ENCODE results near the gene ARHGAP23. TPM values are rescaled to one million over a fixed set of nuclear protein-coding genes. Genes with fewer than 3 reads are reported as not detected.
A peak's percentile ranks its signal among the peaks of the same experiment; 100 is the strongest.

ARHGAP23 gene
- total RNA-seq, 2 donors from 2014 or later, result 5.2 to 10.9 TPM

- Histone ChIP-seq H3K4me3 (no peak overlapping the region), H3K27me3 (no peaks in the 10 kb centered on the region), H3K27ac (no peak overlapping the region), H3K36me3 (replicated peaks in 1 of 2; ENCODE audit: insufficient read depth in 1 of 2, low read depth in 2 of 2) (no peaks in the 10 kb centered on the region), H3K9me3 (no peaks in the 10 kb centered on the region), H3K4me1 (no peaks in the 10 kb centered on the region)
- ATAC-seq, result no peak
- intact Hi-C loops (cut with DNase I), result loop anchor here (5.0 kb wide), 1 partner anchor 647 kb away; no protein-coding TSS in a partner anchor
- 62% methylated on average over 6 to 13 of the region's 15 CpGs for WGBS, 2 donors
- TF ChIP-seq CTCF (IDR thresholded peaks at IDR 0.05), result no peak
- no peak for TF ChIP-seq POLR2A (IDR thresholded peaks at IDR 0.05)
- DNase-seq, result no peak
Measured at GRCh38 chr17:38449364-38449763, 21.1 kb downstream of the ARHGAP23 start.

GRCh38 chr17:38450557-38451029 lies 22.3 kb downstream of the ARHGAP23 start:
- intact Hi-C loops (cut with DNase I), result no loop called here
- ATAC-seq, result no peak
- peaks cover 0 to 4% of the 10 kb centered on the region in 2 donors for H3K27me3 ChIP-seq
- TF ChIP-seq POLR2A (IDR thresholded peaks at IDR 0.05), result no peak
- no peak for TF ChIP-seq CTCF (IDR thresholded peaks at IDR 0.05)
- no peak overlapping the region for H3K4me3 ChIP-seq
- peak overlapping the region in 1 of 4 donors; percentile 12 for H3K27ac ChIP-seq
- no peaks in the 10 kb centered on the region for H3K9me3 ChIP-seq
- no peak for DNase-seq
- 62 to 82% methylated on average over 6 of the region's 6 CpGs for WGBS, 2 donors
- no peaks in the 10 kb centered on the region for H3K4me1 ChIP-seq
- no peaks in the 10 kb centered on the region for H3K36me3 ChIP-seq (replicated peaks in 1 of 2; ENCODE audit: insufficient read depth in 1 of 2, low read depth in 2 of 2)

GRCh38 chr17:38451030-38451839 lies 23.0 kb downstream of the ARHGAP23 start:
- Histone ChIP-seq H3K4me3 (no peak overlapping the region), H3K4me1 (no peaks in the 10 kb centered on the region), H3K27ac (peak overlapping the region in 2 of 4 donors; percentile 30 to 31), H3K9me3 (no peaks in the 10 kb centered on the region), H3K36me3 (replicated peaks in 1 of 2; ENCODE audit: insufficient read depth in 1 of 2, low read depth in 2 of 2) (no peaks in the 10 kb centered on the region), H3K27me3 (peaks cover 0 to 4% of the 10 kb centered on the region in 2 donors)
- no peak for TF ChIP-seq CTCF (IDR thresholded peaks at IDR 0.05)
- ATAC-seq (no peak), DNase-seq (no peak)
- 72 to 77% methylated on average over 10 of the region's 10 CpGs for WGBS, 2 donors
- intact Hi-C loops (cut with DNase I), result no loop called here

GRCh38 chr17:38451840-38452529 lies 23.7 kb downstream of the ARHGAP23 start:
- peaks cover 0 to 4% of the 10 kb centered on the region in 2 donors for H3K27me3 ChIP-seq
- TF ChIP-seq POLR2A (IDR thresholded peaks at IDR 0.05), result no peak
- no peak for TF ChIP-seq CTCF (IDR thresholded peaks at IDR 0.05)
- intact Hi-C loops (cut with DNase I), result no loop called here
- H3K36me3 ChIP-seq (replicated peaks in 1 of 2; ENCODE audit: insufficient read depth in 1 of 2, low read depth in 2 of 2), result no peaks in the 10 kb centered on the region
- ATAC-seq, result peak; percentile 21
- no peaks in the 10 kb centered on the region for H3K4me1 ChIP-seq
- H3K27ac ChIP-seq, result peak overlapping the region in 1 of 4 donors; percentile 31
- DNase-seq, result no peak
- WGBS, 2 donors, result 40 to 48% methylated on average over 15 to 18 of the region's 18 CpGs
- no peak overlapping the region for H3K4me3 ChIP-seq
- no peaks in the 10 kb centered on the region for H3K9me3 ChIP-seq
